ENCODE data around the gene TNRC6C. TPM values are rescaled to one million over a fixed set of nuclear protein-coding genes. Genes with fewer than 3 reads are reported as not detected.
A peak's percentile ranks its signal among the peaks of the same experiment; 100 is the strongest.

The TNRC6C gene
- total and polyA plus RNA-seq, 9 of the 15 experiments (the other 6 are each of a cell fraction or from before 2014, with no cell fraction given) = 0.20 to 4.9 (median 2.3) TPM

- TF ChIP-seq ID3 (CRISPR knock-in tag; IDR thresholded peaks at IDR 0.05) (no peak), ID3 (tag; IDR thresholded peaks at IDR 0.05) (0 out of 2 replicates have a peak, but pooled peaks have one; percentile 38), ZNF395 (CRISPR knock-in tag; IDR thresholded peaks at IDR 0.05) (peak; percentile 55), ZFP30 (CRISPR knock-in tag; IDR thresholded peaks at IDR 0.05; ENCODE audit: borderline replicate concordance) (no peak), PHTF2 (CRISPR knock-in tag; IDR thresholded peaks at IDR 0.05) (no peak), GABPA (tag; conservative IDR thresholded peaks at IDR 0.05; ENCODE audit: low read depth) (peak; percentile 78), NR4A1 (CRISPR knock-in tag; IDR thresholded peaks at IDR 0.05) (no peak), NR4A1 (tag; IDR thresholded peaks at IDR 0.05) (no peak), CHD7 (IDR thresholded peaks at IDR 0.05; ENCODE audit: low read depth, low read length) (no peak), LEF1 (IDR thresholded peaks at IDR 0.05) (peak; percentile 87; the same call in 1 of the 2 replicates), ARID3A (IDR thresholded peaks at IDR 0.05; ENCODE audit: borderline replicate concordance, low read depth, low read length) (0 out of 2 replicates have a peak, but pooled peaks have one; percentile 21)
These were observed 170.2 kb downstream of the TNRC6C start, which contains the start of gene TMC6 (continued) for GRCh38 chr17:78128551-78129350.
